Stimulated activated CD8-positive, alpha-beta memory T cell treated with anti-CD3 and anti-CD28 coated beads, Interleukin-12 subunit alpha, Interleukin-12 subunit beta, amount 100 ng/mL, for 1 hour (primary cell): ENCODE measurements around the gene ZNF19.
"Not testable (repeated sequence)": the region's sequence is repeated elsewhere in the genome, so short reads cannot be mapped to it uniquely, and the experiment has no call there.

Experiments used
- DNase-seq: peaks from one replicate; pipeline ENCODE4 v3.0.0-alpha.2; 2020; ENCODE audit warnings: low read depth

Gene ZNF19

GRCh38 chr16:71489122-71489521, at the start of gene ZNF19:
TSS of gene ZNF19 (minus strand) at chr16:71489324. CDS start at chr16:71482114, 7,210 bp downstream.
- DNase-seq, result no peak

GRCh38 chr16:71537643-71538042, 48.5 kb upstream of the ZNF19 start:
- no peak for DNase-seq

DNA sequence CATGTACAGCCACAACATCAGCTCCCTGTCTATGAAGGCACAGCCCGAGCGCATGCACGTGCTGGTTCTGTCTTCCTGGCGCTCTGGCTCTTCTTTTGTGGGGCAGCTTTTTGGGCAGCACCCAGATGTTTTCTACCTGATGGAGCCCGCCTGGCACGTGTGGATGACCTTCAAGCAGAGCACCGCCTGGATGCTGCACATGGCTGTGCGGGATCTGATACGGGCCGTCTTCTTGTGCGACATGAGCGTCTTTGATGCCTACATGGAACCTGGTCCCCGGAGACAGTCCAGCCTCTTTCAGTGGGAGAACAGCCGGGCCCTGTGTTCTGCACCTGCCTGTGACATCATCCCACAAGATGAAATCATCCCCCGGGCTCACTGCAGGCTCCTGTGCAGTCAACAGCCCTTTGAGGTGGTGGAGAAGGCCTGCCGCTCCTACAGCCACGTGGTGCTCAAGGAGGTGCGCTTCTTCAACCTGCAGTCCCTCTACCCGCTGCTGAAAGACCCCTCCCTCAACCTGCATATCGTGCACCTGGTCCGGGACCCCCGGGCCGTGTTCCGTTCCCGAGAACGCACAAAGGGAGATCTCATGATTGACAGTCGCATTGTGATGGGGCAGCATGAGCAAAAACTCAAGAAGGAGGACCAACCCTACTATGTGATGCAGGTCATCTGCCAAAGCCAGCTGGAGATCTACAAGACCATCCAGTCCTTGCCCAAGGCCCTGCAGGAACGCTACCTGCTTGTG, 47.8 kb upstream of the ZNF19 start:
- no peak for DNase-seq

GRCh38 chr16:71532366-71532765, 43.2 kb upstream of the ZNF19 start:
- DNase-seq, result no peak

GRCh38 chr16:71528863-71529262, 39.7 kb upstream of the ZNF19 start:
- no peak for DNase-seq

DNA sequence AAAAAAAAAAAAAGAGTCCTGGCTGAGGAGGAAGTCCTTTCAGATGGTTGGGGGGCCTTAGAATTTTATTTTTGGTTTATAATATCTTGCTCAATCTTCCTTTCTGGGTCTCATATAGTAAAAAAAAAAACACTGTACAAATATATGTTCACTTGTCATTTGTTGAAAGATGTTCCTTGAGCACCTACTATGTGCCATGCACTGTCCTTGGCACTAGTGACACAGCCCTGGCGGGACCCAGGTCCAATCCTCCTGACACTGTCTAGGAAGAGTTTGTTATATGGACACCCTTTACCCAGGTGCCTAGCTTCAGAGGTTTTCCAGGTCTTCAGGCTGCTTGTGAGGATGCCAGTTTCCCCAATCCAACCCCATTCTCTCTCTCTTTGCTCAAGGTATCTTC, 39.1 kb upstream of the ZNF19 start:
- no peak for DNase-seq

GRCh38 chr16:71526111-71526631, 37.0 kb upstream of the ZNF19 start, which contains the start of gene CHST4:
TSS of gene CHST4 (plus strand) at chr16:71526426. CDS start at chr16:71536678, 10,252 bp downstream.
- no peak for DNase-seq

GRCh38 chr16:71524566-71525553, 35.7 kb upstream of the ZNF19 start:
- no peak for DNase-seq

DNA sequence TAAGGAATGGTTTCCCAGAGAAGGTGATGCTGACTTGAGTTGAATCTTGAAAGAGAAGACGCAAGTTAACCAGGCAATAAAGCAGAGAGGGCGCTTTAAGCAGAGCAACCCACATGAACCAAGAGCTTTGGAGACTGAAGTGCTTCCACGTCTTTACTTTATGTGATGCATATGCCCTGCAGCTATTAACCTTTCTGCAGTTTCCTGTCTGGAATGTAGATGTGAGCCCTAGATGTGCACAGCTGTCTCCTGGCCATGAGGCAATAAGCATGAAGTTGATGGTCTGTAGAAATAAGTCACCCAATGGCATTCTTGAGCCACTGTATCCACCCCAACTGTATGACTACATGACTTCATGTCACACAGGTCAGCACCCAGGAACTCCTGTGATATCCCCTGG, 31.4 kb upstream of the ZNF19 start:
- no peak for DNase-seq

- DNase-seq, result no peak
Measured at GRCh38 chr16:71515026-71515425, 25.9 kb upstream of the ZNF19 start.

GRCh38 chr16:71514476-71514875, 25.4 kb upstream of the ZNF19 start:
- no peak for DNase-seq

DNA sequence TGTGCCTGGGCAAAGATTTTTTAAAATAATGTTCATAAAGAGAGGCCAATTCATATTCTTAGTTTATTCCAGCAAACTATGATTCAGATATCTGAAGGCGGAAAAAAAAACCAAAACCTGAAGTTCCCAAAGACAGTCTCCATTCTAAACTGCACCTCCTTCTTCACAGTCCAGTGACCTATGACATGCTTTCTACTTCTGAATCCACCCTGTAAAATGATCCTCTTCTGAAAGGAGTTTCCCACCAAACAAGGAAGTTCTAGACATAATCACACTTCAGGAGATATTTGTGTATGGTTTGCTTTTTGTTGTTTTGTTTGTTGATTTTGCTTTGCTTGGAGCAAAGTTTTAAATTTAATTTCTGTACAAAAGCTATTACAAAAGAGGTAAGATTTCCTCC, 24.2 kb upstream of the ZNF19 start:
- DNase-seq, result no peak

GRCh38 chr16:71507061-71507460, 17.9 kb upstream of the ZNF19 start:
- DNase-seq, result no peak

GRCh38 chr16:71504901-71505300, 15.8 kb upstream of the ZNF19 start:
- no peak for DNase-seq

DNA sequence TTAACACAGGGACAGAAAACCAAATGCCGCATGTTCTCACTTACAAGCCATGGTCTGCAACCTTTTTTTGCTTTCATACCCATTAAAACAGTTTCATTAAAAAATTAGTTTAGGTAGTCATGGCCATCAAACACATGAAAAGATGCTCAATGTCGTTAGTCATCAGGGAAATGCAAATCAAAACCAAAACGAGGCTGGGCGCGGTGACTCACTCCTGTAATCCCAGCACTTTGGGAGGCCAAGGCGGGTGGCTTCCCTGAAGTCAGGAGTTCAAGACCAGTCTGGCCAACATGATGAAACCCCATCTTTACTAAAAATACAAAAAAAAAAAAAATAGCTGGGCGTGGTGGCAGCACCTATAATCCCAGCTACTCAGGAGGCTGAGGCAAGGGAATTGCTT, 14.9 kb upstream of the ZNF19 start:
- DNase-seq, result not testable (repeated sequence)

GRCh38 chr16:71501547-71501946, 12.4 kb upstream of the ZNF19 start:
- DNase-seq, result no peak

GRCh38 chr16:71500964-71501363, 11.8 kb upstream of the ZNF19 start:
- no peak for DNase-seq

GRCh38 chr16:71499775-71500364, 10.7 kb upstream of the ZNF19 start:
- peak; percentile 26 for DNase-seq

- DNase-seq, result no peak
Measured at GRCh38 chr16:71498031-71498430, 8.9 kb upstream of the ZNF19 start.

DNA sequence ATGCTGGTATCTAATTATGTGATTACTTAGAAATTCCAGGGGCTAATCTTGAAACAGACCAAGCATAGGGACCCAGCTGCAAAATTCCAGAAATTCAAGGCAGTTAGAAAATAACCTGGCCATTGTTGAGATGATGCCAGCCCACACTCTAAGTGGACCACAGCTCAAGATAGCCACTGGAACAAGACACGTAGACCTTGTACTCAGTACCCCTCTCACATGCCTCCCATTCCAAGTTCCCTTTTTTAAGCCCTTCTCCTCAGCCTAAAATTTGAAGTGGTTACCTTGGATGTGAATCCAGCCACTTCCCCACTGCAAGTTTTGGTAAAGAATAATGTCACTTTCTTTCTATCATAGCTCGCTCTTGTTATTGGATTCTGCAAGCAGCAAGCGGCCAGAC, 4.1 kb upstream of the ZNF19 start:
- DNase-seq, result no peak

GRCh38 chr16:71492786-71493185, 3.7 kb upstream of the ZNF19 start:
- no peak for DNase-seq

GRCh38 chr16:71491054-71491453, 1.9 kb upstream of the ZNF19 start:
- no peak for DNase-seq
